HepG2 (cell line): ENCODE measurements around the gene CDH23. TPM values are rescaled to one million over a fixed set of nuclear protein-coding genes. Genes with fewer than 3 reads are reported as not detected.

Experiments
- ATAC-seq: fragments of 200-7000 bp; cut with Tn5 transposase; 3 replicates; pipeline ENCODE4 v1.9.1; 2020; ENCODE audit warnings: mild to moderate bottlenecking, moderate library complexity
- BruUV-seq: library from RNA; stranded (reverse); fragments of 400-500 nt; replicated peaks from 2 replicates; lab custom pipeline; 2021; lab: Mats Ljungman, UMichigan
- CTCF ChIA-PET: fragments of 300-600 bp; formaldehyde crosslinking; extraction: SDS; loops from one replicate; lab custom pipeline; 2021; ENCODE audit warnings: low total read pairs, inconsistent platforms, low intra/inter-chr PET ratio; lab: Yijun Ruan, JAX
- POLR2A ChIA-PET: fragments of 350-600 bp; sonication (Branson Sonifier 250); formaldehyde crosslinking; loops from one replicate; lab custom pipeline; 2020; ENCODE audit warnings: antibody characterized with exemption, inconsistent platforms; lab: Yijun Ruan, JAX
- DNase-seq: peaks from one replicate; pipeline ENCODE4 v3.0.0-alpha.2; 2015; ENCODE audit warnings: low spot score
- FAIRE-seq: peaks from 3 replicates; lab custom pipeline; 2011; peaks lifted over from hg19 to GRCh38; lab: Jason Lieb, UNC
- H2AFZ ChIP-seq: one replicate; pipeline ENCODE4 v1.6.1; 2011; ENCODE audit warnings: low read length, inconsistent platforms
- H3K27ac ChIP-seq: fragments of 300-600 bp; 3 replicates; pipeline ENCODE4 v1.8.0; 2011; ENCODE audit warnings: mixed run types, mild to moderate bottlenecking, mixed read lengths, low read length, inconsistent platforms; ENCODE audit not compliant: insufficient read depth; ENCODE audit errors: extremely low read length
- H3K27me3 ChIP-seq, 2 experiments: fragments of 200-600 bp in 1 of 2; 2 replicates in 1 of 2; 3 replicates in 1 of 2; pipeline versions ENCODE4 v1.6.0 to v1.8.0; 2011; ENCODE audit warnings: low read length in 2 of 2, mild to moderate bottlenecking in 2 of 2, moderate library complexity in 2 of 2, inconsistent platforms in 1 of 2; ENCODE audit not compliant: insufficient read depth in 2 of 2, control insufficient read depth in 1 of 2
- H3K36me3 ChIP-seq, 2 experiments: fragments of 200-600 bp in 1 of 2; replicated peaks in 1 of 2; 2 replicates in 1 of 2; 3 replicates in 1 of 2; pipeline versions ENCODE4 v1.5.1 to v1.8.0; 2011; ENCODE audit warnings: low read length in 2 of 2, inconsistent platforms in 1 of 2; ENCODE audit not compliant: insufficient read depth in 2 of 2, control insufficient read depth in 1 of 2
- H3K4me1 ChIP-seq: 2 replicates; pipeline ENCODE4 v1.5.1; 2012; ENCODE audit warnings: low read length, inconsistent platforms; ENCODE audit not compliant: insufficient read depth
- H3K4me2 ChIP-seq: 2 replicates; pipeline ENCODE4 v1.6.0; 2011; ENCODE audit warnings: low read depth, low read length, inconsistent platforms
- H3K4me3 ChIP-seq, 3 experiments: fragments of 200-600 bp in 1 of 3; sonication (generic), shearing (Covaris generic) in 1 of 3; replicated peaks in 1 of 3; 2 replicates each; pipeline ENCODE4 v1.5.1; 2011 to 2016; ENCODE audit warnings: low read length in 3 of 3, inconsistent platforms in 2 of 3, low read depth in 2 of 3, mild to moderate bottlenecking in 2 of 3, control low read depth in 1 of 3, mixed read lengths in 1 of 3; ENCODE audit not compliant: insufficient read depth in 1 of 3
- H3K79me2 ChIP-seq: one replicate; pipeline ENCODE4 v1.6.1; 2011; ENCODE audit warnings: low read length, inconsistent platforms; ENCODE audit not compliant: insufficient read depth
- H3K9ac ChIP-seq: 2 replicates; pipeline ENCODE4 v1.6.0; 2011; ENCODE audit warnings: mild to moderate bottlenecking, low read depth, low read length, inconsistent platforms; ENCODE audit not compliant: insufficient read depth
- H3K9me3 ChIP-seq: 2 replicates; pipeline ENCODE4 v1.5.1; 2012; ENCODE audit warnings: mild to moderate bottlenecking, low read length
- H4K20me1 ChIP-seq: 2 replicates; pipeline ENCODE4 v1.6.0; 2011; ENCODE audit warnings: inconsistent platforms, mild to moderate bottlenecking, low read length, moderate library complexity; ENCODE audit not compliant: insufficient read depth
- CBX5 ChIP-seq: sonication (generic); formaldehyde crosslinking; IDR thresholded peaks from 2 replicates; pipeline ENCODE4 v1.4.0; 2020; ENCODE audit warnings: missing genetic modification reagents, borderline replicate concordance
- HINFP ChIP-seq: sonication (generic); formaldehyde crosslinking; IDR thresholded peaks from 2 replicates; pipeline ENCODE4 v1.4.0; 2020; ENCODE audit warnings: low read depth, mild to moderate bottlenecking, missing genetic modification reagents
- KLF13 ChIP-seq: sonication (generic); formaldehyde crosslinking; IDR thresholded peaks from 2 replicates; pipeline ENCODE4 v1.4.0; 2020; ENCODE audit warnings: mild to moderate bottlenecking, missing genetic modification reagents
- MLXIP ChIP-seq: sonication (generic); formaldehyde crosslinking; IDR thresholded peaks from 2 replicates; pipeline ENCODE4 v1.9.0; 2021; ENCODE audit warnings: missing genetic modification reagents, borderline replicate concordance
- NBN ChIP-seq: fragments of 450-650 bp; conservative IDR thresholded peaks from 2 replicates; pipeline ENCODE4 v1.6.1; 2017
- TP53 ChIP-seq: sonication (generic); formaldehyde crosslinking; conservative IDR thresholded peaks from 2 replicates; pipeline ENCODE4 v1.4.0; 2020; ENCODE audit warnings: missing genetic modification reagents
- ZBTB1 ChIP-seq: sonication (generic); formaldehyde crosslinking; IDR thresholded peaks from 2 replicates; pipeline ENCODE4 v1.4.0; 2020; ENCODE audit warnings: missing genetic modification reagents, borderline replicate concordance
- ZBTB8A ChIP-seq: sonication (generic); formaldehyde crosslinking; IDR thresholded peaks from 2 replicates; pipeline ENCODE4 v1.4.0; 2020; ENCODE audit warnings: mild to moderate bottlenecking, low read depth, missing genetic modification reagents, borderline replicate concordance
- ZNF83 ChIP-seq: sonication (generic); formaldehyde crosslinking; IDR thresholded peaks from 2 replicates; pipeline ENCODE4 v1.4.0; 2020; ENCODE audit warnings: missing genetic modification reagents, mild to moderate bottlenecking, borderline replicate concordance
- WGBS: methylation state at CpG from one replicate; pipeline ENCODE4 v1.1.6; 2017; ENCODE audit warnings: low lambda C conversion rate; 5-methylcytosine and 5-hydroxymethylcytosine counted together
- in situ Hi-C: cut with HindIII; loops from 2 replicates; pipeline ENCODE4 v1.10.0; 2017; ENCODE audit warnings: low pct_unique_long_range_greater_than_20kb; ENCODE audit not compliant: extremely low pct_ligation_motif_present
- intact Hi-C: fragments of 100-400 bp; cut with micrococcal nuclease; formaldehyde crosslinking; loops from one replicate; pipeline ENCODE4 v1.10.0; 2022; ENCODE audit not compliant: unreplicated experiment
- polyA plus RNA-seq, 8 experiments: library from polyadenylated mRNA; depleted of rRNA in 3 of 8; stranded (reverse) in 7 of 8; unstranded in 1 of 8; fragments of >200 nt; fragmentation: Illumina TruSeq in 4 of 8; extraction: Trizol in 4 of 8; gene quantifications; 2 replicates each; pipeline versions ENCODE4 v1.2.1 to v1.2.3, GENCODE V29; 2011 to 2016; ENCODE audit warnings: low read depth in 4 of 8, missing spikeins in 1 of 8, mixed read lengths in 1 of 8; ENCODE audit not compliant: insufficient read depth in 1 of 8
- total RNA-seq, 5 experiments: library from RNA; depleted of rRNA; stranded (reverse); fragments of >200 nt; fragmentation: Illumina TruSeq; extraction: Trizol; gene quantifications; 2 replicates each; pipeline ENCODE4 v1.2.3, GENCODE V29; 2016; ENCODE audit warnings: low read depth in 1 of 5

Gene CDH23
- total and polyA plus RNA-seq, 2 of the 13 experiments (the other 11 are each of a cell fraction or from before 2014, with no cell fraction given): 0.13 TPM; not detected in 1

GRCh38 chr10:71539442-71540118, 142.9 kb downstream of the CDH23 start:
- intact Hi-C loops (no loop called here), in situ Hi-C loops (no loop called here)
- ATAC-seq: no peak
- 26% methylated on average over 2 of the region's 3 CpGs for WGBS
- ChIA-PET POLR2A (no interaction called here), CTCF (no interaction called here)
- Histone ChIP-seq H3K36me3 (no peaks in the 10 kb centered on the region), H3K27ac (no peak overlapping the region), H3K4me2 (no peak overlapping the region), H3K4me3 (no peak overlapping the region), H3K9me3 (no peaks in the 10 kb centered on the region), H3K4me1 (no peaks in the 10 kb centered on the region), H3K79me2 (no peaks in the 10 kb centered on the region), H2AFZ (no peak overlapping the region), H3K9ac (no peak overlapping the region), H3K27me3 (peaks cover 5 to 57% of the 10 kb centered on the region in 2 experiments), H4K20me1 (no peaks in the 10 kb centered on the region)
- TF ChIP-seq KLF13 (CRISPR knock-in tag) (no peak), ZBTB8A (CRISPR knock-in tag) (no peak), NBN (no peak), CBX5 (CRISPR knock-in tag) (no peak)
- no peak for FAIRE-seq
- no peak for DNase-seq
- BruUV-seq: no TSS peak

DNA sequence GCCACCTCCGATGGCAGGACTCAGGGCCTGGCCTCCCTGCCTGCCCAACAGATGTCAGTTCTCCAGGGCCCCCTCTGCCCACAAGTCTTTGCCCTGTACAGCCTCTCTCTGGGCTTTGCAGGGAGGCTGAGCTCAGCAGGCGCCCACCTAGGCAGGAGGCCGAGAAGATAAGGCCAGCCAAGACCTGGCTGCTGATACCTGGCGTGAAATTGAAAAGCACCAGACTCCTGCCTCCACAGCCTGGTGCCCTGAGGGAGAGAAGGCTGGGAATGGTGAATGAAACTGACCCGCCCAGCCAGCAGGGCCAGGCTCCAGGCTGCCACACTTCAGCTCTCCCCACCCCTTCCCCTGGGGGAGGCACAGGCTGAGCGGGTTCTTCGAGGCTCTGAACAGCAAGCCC, 145.8 kb downstream of the CDH23 start:
- Histone ChIP-seq H3K4me1 (no peaks in the 10 kb centered on the region), H3K4me3 (no peak overlapping the region), H2AFZ (no peak overlapping the region), H3K36me3 (no peaks in the 10 kb centered on the region), H3K79me2 (no peaks in the 10 kb centered on the region), H4K20me1 (no peaks in the 10 kb centered on the region), H3K27me3 (peaks cover 6 to 70% of the 10 kb centered on the region in 2 experiments), H3K9ac (no peak overlapping the region), H3K4me2 (no peak overlapping the region), H3K9me3 (no peaks in the 10 kb centered on the region), H3K27ac (no peak overlapping the region)
- BruUV-seq: no TSS peak
- 16% methylated on average over 7 of the region's 7 CpGs for WGBS
- POLR2A ChIA-PET: no interaction called here
- ATAC-seq (no peak), FAIRE-seq (no peak), DNase-seq (no peak)
- intact Hi-C loops (no loop called here), in situ Hi-C loops (no loop called here)
- CTCF ChIA-PET: no interaction called here
- TF ChIP-seq TP53 (CRISPR knock-in tag) (no peak), HINFP (CRISPR knock-in tag) (no peak), MLXIP (CRISPR knock-in tag) (no peak), ZNF83 (CRISPR knock-in tag) (no peak), ZBTB1 (CRISPR knock-in tag) (no peak)
